Measurements from ENCODE around the gene SYNJ1.

- TF ChIP-seq POLR2AphosphoS5 (IDR thresholded peaks at IDR 0.05; ENCODE audit: low read depth, low read length) = no peak
- no peak for TF ChIP-seq TAF1 (IDR thresholded peaks at IDR 0.05; ENCODE audit: borderline replicate concordance, insufficient read depth, low read length)
- no peak for TF ChIP-seq REST (IDR thresholded peaks at IDR 0.05; ENCODE audit: insufficient read depth in 1 of 2, low read depth in 2 of 2, low read length in 2 of 2)
Measured at GRCh38 chr21:32626621-32627196, 101.1 kb downstream of the SYNJ1 start.

All from PFSK-1 (cell line).